Keratinocyte (primary cell): ENCODE measurements around the gene MPP4. TPM values are rescaled to one million over a fixed set of nuclear protein-coding genes. Genes with fewer than 3 reads are reported as not detected.

Source experiments
- DNase-seq: peaks from one replicate; pipeline ENCODE4 v3.0.0-alpha.2; 2011; ENCODE audit warnings: low read depth, missing footprints, low spot score
- FAIRE-seq: peaks from 2 replicates; lab custom pipeline; 2011; peaks lifted over from hg19 to GRCh38; lab: Jason Lieb, UNC
- H2AFZ ChIP-seq: 2 replicates; pipeline ENCODE4 v1.6.0; 2012; ENCODE audit warnings: low read length, control low read depth, inconsistent platforms; ENCODE audit not compliant: control insufficient read depth
- H3K27ac ChIP-seq: 2 replicates; pipeline ENCODE4 v1.5.1; 2011; ENCODE audit warnings: low read length; ENCODE audit not compliant: control insufficient read depth, insufficient read depth
- H3K27me3 ChIP-seq: 3 replicates; pipeline ENCODE4 v1.6.0; 2011; ENCODE audit warnings: low read length; ENCODE audit not compliant: control insufficient read depth, insufficient read depth; ENCODE audit errors: extremely low read depth
- H3K36me3 ChIP-seq, 2 experiments: 2 replicates in 1 of 2; 3 replicates in 1 of 2; pipeline ENCODE4 v1.5.1; 2011; ENCODE audit warnings: low read length in 2 of 2, mild to moderate bottlenecking in 1 of 2; ENCODE audit not compliant: control insufficient read depth in 2 of 2, insufficient read depth in 2 of 2; ENCODE audit errors: extremely low read depth in 1 of 2
- H3K4me1 ChIP-seq: 3 replicates; pipeline ENCODE4 v1.5.1; 2011; ENCODE audit warnings: low read length; ENCODE audit not compliant: control insufficient read depth, insufficient read depth; ENCODE audit errors: extremely low read depth
- H3K4me2 ChIP-seq: 3 replicates; pipeline ENCODE4 v1.6.0; 2011; ENCODE audit warnings: low read depth, low read length; ENCODE audit not compliant: control insufficient read depth, insufficient read depth; ENCODE audit errors: extremely low read depth
- H3K4me3 ChIP-seq, 3 experiments: fragments of 200-600 bp in 1 of 3; sonication (generic) in 1 of 3; 2 replicates in 2 of 3; 3 replicates in 1 of 3; pipeline ENCODE4 v1.5.1; 2011 to 2016; ENCODE audit warnings: low read length in 3 of 3, mild to moderate bottlenecking in 3 of 3, control low read depth in 2 of 3, inconsistent platforms in 1 of 3, low read depth in 1 of 3, mixed read lengths in 1 of 3, mixed run types in 1 of 3, moderate library complexity in 1 of 3; ENCODE audit not compliant: control insufficient read depth in 2 of 3, insufficient read depth in 2 of 3; ENCODE audit errors: extremely low read depth in 1 of 3
- H3K79me2 ChIP-seq: 2 replicates; pipeline ENCODE4 v1.6.0; 2012; ENCODE audit warnings: low read length; ENCODE audit not compliant: control insufficient read depth, insufficient read depth
- H3K9ac ChIP-seq: 3 replicates; pipeline ENCODE4 v1.6.0; 2011; ENCODE audit warnings: low read length; ENCODE audit not compliant: control insufficient read depth, insufficient read depth; ENCODE audit errors: extremely low read depth
- H3K9me1 ChIP-seq: 3 replicates; pipeline ENCODE4 v1.6.0; 2011; ENCODE audit warnings: low read length; ENCODE audit not compliant: control insufficient read depth, insufficient read depth; ENCODE audit errors: extremely low read depth
- H3K9me3 ChIP-seq: 2 replicates; pipeline ENCODE4 v1.5.1; 2012; ENCODE audit warnings: low read depth, low read length; ENCODE audit not compliant: control insufficient read depth
- H4K20me1 ChIP-seq: 3 replicates; pipeline ENCODE4 v1.6.0; 2011; ENCODE audit warnings: low read length; ENCODE audit not compliant: control insufficient read depth, insufficient read depth; ENCODE audit errors: extremely low read depth
- EZH2 ChIP-seq: IDR thresholded peaks from one replicate; pipeline ENCODE4 v1.6.1; 2012; ENCODE audit warnings: inconsistent platforms, mild to moderate bottlenecking, low read length, moderate library complexity
- dilution Hi-C: fragments of 300-500 bp; cut with MboI; formaldehyde crosslinking; loops from one replicate; pipeline ENCODE4 v1.7.0; 2020; ENCODE audit warnings: low sequenced_read_pairs; ENCODE audit not compliant: extremely low pct_ligation_motif_present
- polyA plus RNA-seq, 5 experiments: library from polyadenylated mRNA; depleted of rRNA in 3 of 5; stranded (reverse) in 3 of 5; stranded (forward) in 1 of 5; unstranded in 1 of 5; fragments of >200 nt; gene quantifications; 1 replicate in 1 of 5; 2 replicates in 3 of 5; 3 replicates in 1 of 5; pipeline versions ENCODE4 v1.2.1 to v1.2.3, GENCODE V29; 2011 to 2012; ENCODE audit warnings: missing spikeins in 2 of 5, low read depth in 1 of 5, low replicate concordance in 1 of 5
- TF ChIP-seq, protein P1 (sequence below), 3 experiments: IDR thresholded peaks in 1 of 3; conservative IDR thresholded peaks in 1 of 3; optimal IDR thresholded peaks in 1 of 3; 2 replicates in 2 of 3; 3 replicates in 1 of 3; pipeline versions ENCODE3 to v1.5.1; 2011; ENCODE audit warnings: low read length in 3 of 3, mild to moderate bottlenecking in 3 of 3, moderate library complexity in 2 of 3, control low read depth in 1 of 3, inconsistent platforms in 1 of 3; ENCODE audit not compliant: insufficient read depth in 2 of 3; ENCODE audit errors: extremely low read depth in 1 of 3

The MPP4 gene
- polyA plus RNA-seq, 1 donor (not counting 4 experiments of a cell fraction or from before 2014, with no cell fraction given) = 0.42 TPM

DNA sequence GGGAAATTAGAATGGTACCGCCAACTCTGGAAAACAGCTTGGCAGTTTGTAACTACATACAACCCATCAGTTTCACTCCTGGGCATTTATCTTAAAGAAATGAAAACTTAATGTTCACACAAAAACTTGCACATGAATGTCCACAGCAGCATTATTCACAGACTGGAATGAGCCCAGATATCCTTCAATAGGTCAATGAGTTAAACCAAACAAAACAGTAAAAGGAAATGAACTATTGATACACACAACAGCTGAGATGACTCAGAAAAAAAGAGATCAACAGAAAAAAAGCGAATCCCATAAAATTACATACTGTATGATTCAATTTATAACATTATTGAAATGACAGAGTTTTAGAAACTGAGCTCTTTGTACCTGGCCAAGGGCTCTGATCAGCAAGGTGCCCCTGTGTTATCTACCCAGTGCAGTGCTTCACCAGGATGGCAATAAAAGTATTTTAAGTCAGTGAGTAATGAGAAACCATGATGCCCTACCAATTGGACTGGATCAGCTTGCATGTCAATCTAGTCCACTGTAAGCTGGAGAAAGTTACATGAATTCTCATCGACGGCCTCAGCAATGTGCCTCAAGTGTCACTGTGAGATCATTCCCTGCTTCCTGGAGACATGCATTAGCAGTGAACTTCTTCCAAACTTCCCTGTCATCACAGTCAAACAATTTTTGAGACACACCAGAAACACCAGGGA, 77.0 kb downstream of the MPP4 start:
- H3K4me3 ChIP-seq = no peak overlapping the region
- H3K27me3 ChIP-seq = no peaks in the 10 kb centered on the region
- dilution Hi-C loops = no loop called here
- peaks cover 2 to 10% of the 10 kb centered on the region in 2 experiments for H3K36me3 ChIP-seq
- no peaks in the 10 kb centered on the region for H3K9me1 ChIP-seq
- no peaks in the 10 kb centered on the region for H3K9me3 ChIP-seq
- DNase-seq (no peak), FAIRE-seq (no peak)
- H3K4me1 ChIP-seq = no peaks in the 10 kb centered on the region
- TF ChIP-seq, protein P1, sequence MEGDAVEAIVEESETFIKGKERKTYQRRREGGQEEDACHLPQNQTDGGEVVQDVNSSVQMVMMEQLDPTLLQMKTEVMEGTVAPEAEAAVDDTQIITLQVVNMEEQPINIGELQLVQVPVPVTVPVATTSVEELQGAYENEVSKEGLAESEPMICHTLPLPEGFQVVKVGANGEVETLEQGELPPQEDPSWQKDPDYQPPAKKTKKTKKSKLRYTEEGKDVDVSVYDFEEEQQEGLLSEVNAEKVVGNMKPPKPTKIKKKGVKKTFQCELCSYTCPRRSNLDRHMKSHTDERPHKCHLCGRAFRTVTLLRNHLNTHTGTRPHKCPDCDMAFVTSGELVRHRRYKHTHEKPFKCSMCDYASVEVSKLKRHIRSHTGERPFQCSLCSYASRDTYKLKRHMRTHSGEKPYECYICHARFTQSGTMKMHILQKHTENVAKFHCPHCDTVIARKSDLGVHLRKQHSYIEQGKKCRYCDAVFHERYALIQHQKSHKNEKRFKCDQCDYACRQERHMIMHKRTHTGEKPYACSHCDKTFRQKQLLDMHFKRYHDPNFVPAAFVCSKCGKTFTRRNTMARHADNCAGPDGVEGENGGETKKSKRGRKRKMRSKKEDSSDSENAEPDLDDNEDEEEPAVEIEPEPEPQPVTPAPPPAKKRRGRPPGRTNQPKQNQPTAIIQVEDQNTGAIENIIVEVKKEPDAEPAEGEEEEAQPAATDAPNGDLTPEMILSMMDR (optimal IDR thresholded peaks at IDR 0.05 in 1 of 3, IDR thresholded peaks at IDR 0.05 in 1 of 3, conservative IDR thresholded peaks at IDR 0.05 in 1 of 3; ENCODE audit: extremely low read depth in 1 of 3, insufficient read depth in 2 of 3, low read length in 3 of 3) = no peak
- TF ChIP-seq EZH2 = no peak
- H3K79me2 ChIP-seq = no peaks in the 10 kb centered on the region
- H3K9ac ChIP-seq = no peak overlapping the region
- no peak overlapping the region for H3K4me2 ChIP-seq
- no peaks in the 10 kb centered on the region for H4K20me1 ChIP-seq
- H2AFZ ChIP-seq = no peak overlapping the region
- no peak overlapping the region for H3K27ac ChIP-seq

DNA sequence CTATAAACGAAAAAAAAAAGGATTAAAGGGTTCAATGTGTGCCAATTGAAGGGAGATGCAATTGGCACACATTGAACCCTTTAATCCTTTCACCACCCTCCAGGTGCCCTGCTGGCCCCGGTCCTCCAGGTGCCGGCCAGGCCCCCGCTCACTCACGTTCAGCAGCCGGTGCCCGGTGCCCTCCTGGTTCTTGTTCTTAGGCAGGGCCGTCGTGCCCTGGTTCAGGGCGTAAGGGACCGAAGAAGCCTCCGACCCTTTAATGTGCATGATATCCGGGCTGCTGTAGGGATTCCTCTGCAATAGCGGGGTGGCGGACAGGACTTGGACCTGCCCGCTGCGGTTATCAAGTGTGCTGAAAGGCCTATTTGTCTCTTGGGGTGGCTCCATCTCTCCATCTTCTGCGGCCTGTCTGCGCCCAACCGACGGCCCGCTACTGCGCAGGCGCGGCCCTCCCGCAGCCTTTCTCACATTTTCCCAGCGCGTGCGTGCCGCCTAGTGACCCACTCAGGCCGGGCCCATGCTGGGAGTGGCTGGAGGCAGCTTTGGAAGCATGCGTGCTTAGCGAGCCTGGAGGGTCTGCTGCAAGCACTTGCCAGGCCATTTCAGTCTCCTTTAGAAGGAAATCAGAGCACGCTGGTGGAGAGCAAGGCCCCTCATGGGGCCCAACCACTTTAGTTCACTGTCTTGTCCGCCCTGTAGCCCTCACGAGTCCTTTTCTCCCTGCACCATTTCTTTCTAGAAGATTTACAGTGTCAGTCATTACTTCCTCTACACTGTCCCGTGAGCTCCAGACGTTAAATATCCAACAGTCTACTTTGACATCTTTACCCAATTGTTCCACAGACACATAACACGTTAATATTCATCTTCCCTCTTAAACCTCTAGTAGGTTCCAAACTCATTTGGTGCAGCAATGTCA, 79.4 kb downstream of the MPP4 start:
- Histone ChIP-seq H3K79me2 (no peaks in the 10 kb centered on the region), H3K4me2 (peak overlapping the region; percentile 22), H3K27ac (no peak overlapping the region), H3K4me3 (no peak overlapping the region), H3K36me3 (peaks cover 2 to 10% of the 10 kb centered on the region in 2 experiments), H3K27me3 (no peaks in the 10 kb centered on the region), H3K4me1 (no peaks in the 10 kb centered on the region), H4K20me1 (no peaks in the 10 kb centered on the region), H3K9ac (no peak overlapping the region), H2AFZ (peak overlapping the region; percentile 62), H3K9me3 (no peaks in the 10 kb centered on the region), H3K9me1 (no peaks in the 10 kb centered on the region)
- TF ChIP-seq EZH2 = no peak
- TF ChIP-seq, protein P1 (optimal IDR thresholded peaks at IDR 0.05 in 1 of 3, IDR thresholded peaks at IDR 0.05 in 1 of 3, conservative IDR thresholded peaks at IDR 0.05 in 1 of 3; ENCODE audit: extremely low read depth in 1 of 3, insufficient read depth in 2 of 3, low read length in 3 of 3) = peak; percentile 14 to 65 (median 37)
- FAIRE-seq (no peak), DNase-seq (no peak)
- dilution Hi-C loops = no loop called here
